SK-N-SH treated with all-trans-retinoic acid at 6 μM for 48 hours (cell line): ENCODE results near the gene SLC10A1.
"Not testable (repeated sequence)": the region's sequence is repeated elsewhere in the genome, so short reads cannot be mapped to it uniquely, and the experiment has no call there.

Source experiments
- BACH2 ChIP-seq: fragments of 250-450 bp; sonication (Bioruptor Pico); IDR thresholded peaks from 2 replicates; pipeline ENCODE4 v1.9.0; 2021; ENCODE audit warnings: mild to moderate bottlenecking, borderline replicate concordance
- ISL1 ChIP-seq: fragments of 250-450 bp; sonication (Bioruptor Pico); IDR thresholded peaks from 2 replicates; pipeline ENCODE4 v2.1.2; 2022; ENCODE audit warnings: mild to moderate bottlenecking, moderate library complexity
- PPARA ChIP-seq: fragments of 250-450 bp; sonication (Bioruptor Pico); IDR thresholded peaks from 2 replicates; pipeline ENCODE4 v1.5.0; 2020; ENCODE audit warnings: mild to moderate bottlenecking, borderline replicate concordance
- ZFP3 ChIP-seq: fragments of 250-450 bp; sonication (Bioruptor Pico); IDR thresholded peaks from 2 replicates; pipeline ENCODE4 v1.5.0; 2020; ENCODE audit warnings: mild to moderate bottlenecking, moderate library complexity
- ZFP30 ChIP-seq: fragments of 450-650 bp; formaldehyde crosslinking; IDR thresholded peaks from 2 replicates; pipeline ENCODE4 v1.5.0; 2022; ENCODE audit warnings: mild to moderate bottlenecking, moderate library complexity
- ZNF70 ChIP-seq: fragments of 450-650 bp; formaldehyde crosslinking; IDR thresholded peaks from 2 replicates; pipeline ENCODE4 v1.5.0; 2020; ENCODE audit warnings: mild to moderate bottlenecking, moderate library complexity
- TF ChIP-seq, protein P1 (sequence below): fragments of 250-450 bp; sonication (Bioruptor Pico); IDR thresholded peaks from 2 replicates; pipeline ENCODE4 v1.5.0; 2020; ENCODE audit warnings: mild to moderate bottlenecking, moderate library complexity
- TF ChIP-seq, protein P2 (sequence below): fragments of 250-450 bp; sonication (Bioruptor Pico); IDR thresholded peaks from 2 replicates; pipeline ENCODE4 v1.8.0; 2020; ENCODE audit warnings: mild to moderate bottlenecking, moderate library complexity, borderline replicate concordance

DNA sequence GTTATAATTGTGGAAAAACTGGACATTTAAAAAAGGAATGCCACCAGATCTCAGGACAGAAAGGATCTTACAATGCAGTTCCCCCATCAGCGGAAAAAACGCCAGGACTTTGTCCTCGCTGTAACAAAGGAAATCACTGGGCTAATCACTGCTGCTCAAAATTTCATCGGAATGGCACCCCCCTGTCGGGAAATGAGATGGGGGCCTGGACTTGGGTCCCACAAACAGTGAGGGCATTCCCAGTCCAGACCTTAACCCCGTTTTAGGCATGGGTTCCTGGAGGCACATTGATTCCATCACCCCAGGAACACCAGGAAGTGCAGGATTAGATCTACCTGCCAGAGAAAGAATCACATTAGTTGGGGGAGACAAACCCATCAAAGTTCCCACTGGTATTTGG lies 16.3 kb upstream of the SLC10A1 start:
- TF ChIP-seq PPARA (CRISPR knock-in tag); ZNF70; ZFP30 (CRISPR knock-in tag); BACH2 (CRISPR knock-in tag); ISL1; ZFP3 (CRISPR knock-in tag): not testable (repeated sequence)
- TF ChIP-seq, protein P1, sequence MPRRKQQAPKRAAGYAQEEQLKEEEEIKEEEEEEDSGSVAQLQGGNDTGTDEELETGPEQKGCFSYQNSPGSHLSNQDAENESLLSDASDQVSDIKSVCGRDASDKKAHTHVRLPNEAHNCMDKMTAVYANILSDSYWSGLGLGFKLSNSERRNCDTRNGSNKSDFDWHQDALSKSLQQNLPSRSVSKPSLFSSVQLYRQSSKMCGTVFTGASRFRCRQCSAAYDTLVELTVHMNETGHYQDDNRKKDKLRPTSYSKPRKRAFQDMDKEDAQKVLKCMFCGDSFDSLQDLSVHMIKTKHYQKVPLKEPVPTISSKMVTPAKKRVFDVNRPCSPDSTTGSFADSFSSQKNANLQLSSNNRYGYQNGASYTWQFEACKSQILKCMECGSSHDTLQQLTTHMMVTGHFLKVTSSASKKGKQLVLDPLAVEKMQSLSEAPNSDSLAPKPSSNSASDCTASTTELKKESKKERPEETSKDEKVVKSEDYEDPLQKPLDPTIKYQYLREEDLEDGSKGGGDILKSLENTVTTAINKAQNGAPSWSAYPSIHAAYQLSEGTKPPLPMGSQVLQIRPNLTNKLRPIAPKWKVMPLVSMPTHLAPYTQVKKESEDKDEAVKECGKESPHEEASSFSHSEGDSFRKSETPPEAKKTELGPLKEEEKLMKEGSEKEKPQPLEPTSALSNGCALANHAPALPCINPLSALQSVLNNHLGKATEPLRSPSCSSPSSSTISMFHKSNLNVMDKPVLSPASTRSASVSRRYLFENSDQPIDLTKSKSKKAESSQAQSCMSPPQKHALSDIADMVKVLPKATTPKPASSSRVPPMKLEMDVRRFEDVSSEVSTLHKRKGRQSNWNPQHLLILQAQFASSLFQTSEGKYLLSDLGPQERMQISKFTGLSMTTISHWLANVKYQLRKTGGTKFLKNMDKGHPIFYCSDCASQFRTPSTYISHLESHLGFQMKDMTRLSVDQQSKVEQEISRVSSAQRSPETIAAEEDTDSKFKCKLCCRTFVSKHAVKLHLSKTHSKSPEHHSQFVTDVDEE (CRISPR knock-in tag) = not testable (repeated sequence)
- TF ChIP-seq, protein P2, sequence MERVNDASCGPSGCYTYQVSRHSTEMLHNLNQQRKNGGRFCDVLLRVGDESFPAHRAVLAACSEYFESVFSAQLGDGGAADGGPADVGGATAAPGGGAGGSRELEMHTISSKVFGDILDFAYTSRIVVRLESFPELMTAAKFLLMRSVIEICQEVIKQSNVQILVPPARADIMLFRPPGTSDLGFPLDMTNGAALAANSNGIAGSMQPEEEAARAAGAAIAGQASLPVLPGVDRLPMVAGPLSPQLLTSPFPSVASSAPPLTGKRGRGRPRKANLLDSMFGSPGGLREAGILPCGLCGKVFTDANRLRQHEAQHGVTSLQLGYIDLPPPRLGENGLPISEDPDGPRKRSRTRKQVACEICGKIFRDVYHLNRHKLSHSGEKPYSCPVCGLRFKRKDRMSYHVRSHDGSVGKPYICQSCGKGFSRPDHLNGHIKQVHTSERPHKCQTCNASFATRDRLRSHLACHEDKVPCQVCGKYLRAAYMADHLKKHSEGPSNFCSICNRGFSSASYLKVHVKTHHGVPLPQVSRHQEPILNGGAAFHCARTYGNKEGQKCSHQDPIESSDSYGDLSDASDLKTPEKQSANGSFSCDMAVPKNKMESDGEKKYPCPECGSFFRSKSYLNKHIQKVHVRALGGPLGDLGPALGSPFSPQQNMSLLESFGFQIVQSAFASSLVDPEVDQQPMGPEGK (CRISPR knock-in tag) = not testable (repeated sequence)
